22Rv1 (cell line): ENCODE results near the gene LRIG3.

Experiments used
- ZFX ChIP-seq: fragments of 450-650 bp; IDR thresholded peaks from 2 replicates; pipeline ENCODE4 v1.6.1; 2017; ENCODE audit warnings: antibody characterized with exemption, borderline replicate concordance
- TF ChIP-seq, protein P1 (sequence below): fragments of 450-650 bp; IDR thresholded peaks from 2 replicates; pipeline ENCODE4 v1.5.1; 2017; ENCODE audit warnings: mild to moderate bottlenecking

DNA sequence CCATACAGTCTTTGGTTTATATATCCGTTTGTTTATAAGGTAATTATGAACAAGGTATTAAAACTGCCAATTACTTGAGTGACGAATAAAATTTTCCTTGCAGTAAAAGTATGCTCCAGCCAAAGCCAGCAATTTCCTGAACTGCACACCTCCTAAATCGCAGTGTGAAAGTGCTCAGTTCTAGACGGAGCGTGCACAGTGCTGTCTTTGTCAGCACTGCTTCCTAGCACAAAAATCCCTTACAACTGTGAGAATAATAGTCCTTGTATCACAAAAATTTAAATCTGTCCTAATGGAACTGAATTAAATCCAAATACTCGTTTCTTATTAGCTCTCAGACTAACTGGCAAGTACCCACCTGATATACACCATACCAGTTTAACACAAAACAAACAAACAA, 26.3 kb downstream of the LRIG3 start:
- TF ChIP-seq, protein P1, sequence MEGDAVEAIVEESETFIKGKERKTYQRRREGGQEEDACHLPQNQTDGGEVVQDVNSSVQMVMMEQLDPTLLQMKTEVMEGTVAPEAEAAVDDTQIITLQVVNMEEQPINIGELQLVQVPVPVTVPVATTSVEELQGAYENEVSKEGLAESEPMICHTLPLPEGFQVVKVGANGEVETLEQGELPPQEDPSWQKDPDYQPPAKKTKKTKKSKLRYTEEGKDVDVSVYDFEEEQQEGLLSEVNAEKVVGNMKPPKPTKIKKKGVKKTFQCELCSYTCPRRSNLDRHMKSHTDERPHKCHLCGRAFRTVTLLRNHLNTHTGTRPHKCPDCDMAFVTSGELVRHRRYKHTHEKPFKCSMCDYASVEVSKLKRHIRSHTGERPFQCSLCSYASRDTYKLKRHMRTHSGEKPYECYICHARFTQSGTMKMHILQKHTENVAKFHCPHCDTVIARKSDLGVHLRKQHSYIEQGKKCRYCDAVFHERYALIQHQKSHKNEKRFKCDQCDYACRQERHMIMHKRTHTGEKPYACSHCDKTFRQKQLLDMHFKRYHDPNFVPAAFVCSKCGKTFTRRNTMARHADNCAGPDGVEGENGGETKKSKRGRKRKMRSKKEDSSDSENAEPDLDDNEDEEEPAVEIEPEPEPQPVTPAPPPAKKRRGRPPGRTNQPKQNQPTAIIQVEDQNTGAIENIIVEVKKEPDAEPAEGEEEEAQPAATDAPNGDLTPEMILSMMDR = no peak
- TF ChIP-seq ZFX = no peak
